CD8-positive, alpha-beta memory T cell (primary cell): ENCODE data around the gene TOGARAM2. TPM values are rescaled to one million over a fixed set of nuclear protein-coding genes. Genes with fewer than 3 reads are reported as not detected.
A peak's percentile ranks its signal among the peaks of the same experiment; 100 is the strongest.

ENCODE experiments used
- CTCF ChIA-PET: fragments of 350-600 bp; sonication (Branson Sonifier 250); formaldehyde crosslinking; loops from one replicate; lab custom pipeline; 2021; ENCODE audit warnings: antibody characterized with exemption; lab: Charles Lee
- POLR2A ChIA-PET: fragments of 350-600 bp; sonication (Branson Sonifier 250); formaldehyde crosslinking; loops from one replicate; lab custom pipeline; 2021; ENCODE audit warnings: antibody characterized with exemption; lab: Charles Lee
- DNase-seq, 5 donors: peaks; one replicate each; pipeline versions ENCODE4 v3.0.0 to v3.0.0-alpha.2; 2020 to 2022; ENCODE audit warnings: mixed read lengths in 1 of 5
- H3K27ac ChIP-seq: one replicate; pipeline ENCODE4 v1.7.0; 2013; ENCODE audit warnings: low read depth, mild to moderate bottlenecking, low read length, moderate library complexity
- H3K27me3 ChIP-seq: 2 replicates; pipeline ENCODE4 v1.7.0; 2013; ENCODE audit warnings: low read length, mild to moderate bottlenecking; ENCODE audit not compliant: insufficient read depth, poor library complexity, severe bottlenecking
- H3K36me3 ChIP-seq: 2 replicates; pipeline ENCODE4 v1.7.0; 2013; ENCODE audit warnings: mild to moderate bottlenecking, low read length, moderate library complexity; ENCODE audit not compliant: insufficient read depth
- H3K4me1 ChIP-seq: 2 replicates; pipeline ENCODE4 v1.7.0; 2013; ENCODE audit warnings: mild to moderate bottlenecking, low read length, moderate library complexity; ENCODE audit not compliant: insufficient read depth
- H3K4me3 ChIP-seq: 2 replicates; pipeline ENCODE4 v1.7.0; 2013; ENCODE audit warnings: mild to moderate bottlenecking, low read length
- H3K9me3 ChIP-seq: 2 replicates; pipeline ENCODE4 v1.7.0; 2013; ENCODE audit warnings: mild to moderate bottlenecking, low read length
- H3K27ac Mint-ChIP-seq, 8 donors: one replicate each; pipeline ENCODE4 v1.8.0; 2020 to 2021; ENCODE audit warnings: mixed read lengths in 8 of 8, mild to moderate bottlenecking in 6 of 8, inconsistent platforms in 3 of 8, moderate library complexity in 3 of 8
- H3K27me3 Mint-ChIP-seq, 2 donors: one replicate each; pipeline ENCODE4 v1.8.0; 2020 to 2021; ENCODE audit warnings: mixed read lengths in 2 of 2, mild to moderate bottlenecking in 1 of 2, moderate library complexity in 1 of 2
- H3K36me3 Mint-ChIP-seq, 3 donors: one replicate each; pipeline ENCODE4 v1.8.0; 2020 to 2021; ENCODE audit warnings: mixed read lengths in 3 of 3, inconsistent platforms in 1 of 3, mild to moderate bottlenecking in 1 of 3
- H3K4me1 Mint-ChIP-seq, 3 donors: one replicate each; pipeline ENCODE4 v1.8.0; 2020 to 2021; ENCODE audit warnings: mixed read lengths in 3 of 3, inconsistent platforms in 1 of 3, mild to moderate bottlenecking in 1 of 3
- H3K4me3 Mint-ChIP-seq, 7 donors: one replicate each; pipeline ENCODE4 v1.8.0; 2020 to 2021; ENCODE audit warnings: mixed read lengths in 7 of 7, mild to moderate bottlenecking in 6 of 7, moderate library complexity in 4 of 7, inconsistent platforms in 2 of 7
- H3K9me3 Mint-ChIP-seq, 5 donors: one replicate each; pipeline ENCODE4 v1.8.0; 2020 to 2022; ENCODE audit warnings: mixed read lengths in 5 of 5, mild to moderate bottlenecking in 3 of 5, moderate library complexity in 2 of 5, inconsistent platforms in 1 of 5
- polyA plus RNA-seq: library from polyadenylated mRNA; unstranded; fragments of 300-500 nt; fragmentation: Illumina TruSeq; gene quantifications from one replicate; pipeline ENCODE4 v1.2.3, GENCODE V29; 2021
- total RNA-seq, 2 experiments: library from RNA; stranded (reverse); gene quantifications; one replicate each; pipeline ENCODE4 v1.2.3, GENCODE V29; 2021

Gene TOGARAM2
- total and polyA plus RNA-seq, 3 experiments from 2014 or later, result 2.5 to 5.2 (median 5.0) TPM

DNA sequence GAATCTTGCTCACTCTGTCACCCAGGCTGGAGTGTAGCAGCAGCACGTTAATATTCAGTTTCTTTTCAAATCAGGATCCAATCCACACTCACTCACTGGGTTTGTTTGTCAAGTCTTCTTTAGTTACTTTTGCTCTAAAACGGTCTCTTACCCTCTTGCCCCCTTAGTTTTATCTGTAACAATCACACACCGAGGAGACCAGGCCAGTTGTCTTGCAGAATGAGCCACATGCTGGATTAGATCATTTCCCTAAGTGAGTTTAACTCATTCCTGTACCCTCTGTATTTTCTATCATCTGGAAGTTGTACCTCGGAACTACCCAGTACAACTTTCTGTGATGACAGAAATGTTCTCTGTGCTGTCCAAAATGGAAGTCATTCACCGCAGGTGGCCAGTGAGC is 20.7 kb upstream of the TOGARAM2 start:
- no peaks in the 10 kb centered on the region for H3K27me3 ChIP-seq
- no peaks in the 10 kb centered on the region for H3K27me3 Mint-ChIP-seq
- H3K9me3 Mint-ChIP-seq, result no peaks in the 10 kb centered on the region
- no peak for DNase-seq
- H3K27ac ChIP-seq, result no peak overlapping the region
- H3K36me3 ChIP-seq, result no peaks in the 10 kb centered on the region
- H3K36me3 Mint-ChIP-seq, result no peaks in the 10 kb centered on the region
- H3K27ac Mint-ChIP-seq, result peak overlapping the region in 3 of 8 donors; percentile 3 to 61 (median 9)
- H3K4me3 Mint-ChIP-seq, result no peak overlapping the region
- no peaks in the 10 kb centered on the region for H3K4me1 ChIP-seq
- no peak overlapping the region for H3K4me3 ChIP-seq
- no peaks in the 10 kb centered on the region for H3K9me3 ChIP-seq
- POLR2A ChIA-PET, result no interaction called here
- H3K4me1 Mint-ChIP-seq, result peaks cover 0 to 15% (median 5%) of the 10 kb centered on the region in 3 donors
- CTCF ChIA-PET, result interaction anchor here (1.1 to 1.3 kb wide), 2 partner anchors 50 to 51 kb away, joined by 3 read pairs; no protein-coding TSS in a partner anchor

DNA sequence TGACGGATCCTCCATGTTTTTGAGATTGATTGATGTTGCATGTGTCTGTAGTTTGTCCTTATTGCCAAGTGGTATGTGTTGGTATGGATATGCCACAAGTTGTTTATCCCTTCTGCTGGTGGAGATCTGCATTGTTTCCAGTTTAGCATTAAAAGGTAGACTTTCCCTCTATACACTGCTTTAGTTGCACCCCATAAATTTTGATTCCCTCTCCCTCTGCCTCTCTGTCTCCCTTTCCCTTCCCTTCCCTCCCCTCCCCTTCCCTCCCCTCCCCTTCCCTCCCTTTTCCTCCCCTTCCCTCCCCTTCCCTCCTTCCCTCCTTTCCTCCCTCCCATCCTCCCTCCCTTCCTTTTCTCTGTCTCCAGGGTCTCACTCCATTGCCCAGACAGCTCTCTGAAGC is 18.6 kb upstream of the TOGARAM2 start:
- Mint-ChIP-seq H3K4me3 (no peak overlapping the region), H3K36me3 (no peaks in the 10 kb centered on the region), H3K27ac (no peak overlapping the region), H3K4me1 (peaks cover 0 to 5% (median 5%) of the 10 kb centered on the region in 3 donors), H3K9me3 (no peaks in the 10 kb centered on the region), H3K27me3 (no peaks in the 10 kb centered on the region)
- no peaks in the 10 kb centered on the region for H3K36me3 ChIP-seq
- H3K27me3 ChIP-seq, result no peaks in the 10 kb centered on the region
- no peak overlapping the region for H3K27ac ChIP-seq
- no peak for DNase-seq
- CTCF ChIA-PET, result no interaction called here
- H3K9me3 ChIP-seq, result no peaks in the 10 kb centered on the region
- POLR2A ChIA-PET, result no interaction called here
- no peak overlapping the region for H3K4me3 ChIP-seq
- H3K4me1 ChIP-seq, result no peaks in the 10 kb centered on the region

DNA sequence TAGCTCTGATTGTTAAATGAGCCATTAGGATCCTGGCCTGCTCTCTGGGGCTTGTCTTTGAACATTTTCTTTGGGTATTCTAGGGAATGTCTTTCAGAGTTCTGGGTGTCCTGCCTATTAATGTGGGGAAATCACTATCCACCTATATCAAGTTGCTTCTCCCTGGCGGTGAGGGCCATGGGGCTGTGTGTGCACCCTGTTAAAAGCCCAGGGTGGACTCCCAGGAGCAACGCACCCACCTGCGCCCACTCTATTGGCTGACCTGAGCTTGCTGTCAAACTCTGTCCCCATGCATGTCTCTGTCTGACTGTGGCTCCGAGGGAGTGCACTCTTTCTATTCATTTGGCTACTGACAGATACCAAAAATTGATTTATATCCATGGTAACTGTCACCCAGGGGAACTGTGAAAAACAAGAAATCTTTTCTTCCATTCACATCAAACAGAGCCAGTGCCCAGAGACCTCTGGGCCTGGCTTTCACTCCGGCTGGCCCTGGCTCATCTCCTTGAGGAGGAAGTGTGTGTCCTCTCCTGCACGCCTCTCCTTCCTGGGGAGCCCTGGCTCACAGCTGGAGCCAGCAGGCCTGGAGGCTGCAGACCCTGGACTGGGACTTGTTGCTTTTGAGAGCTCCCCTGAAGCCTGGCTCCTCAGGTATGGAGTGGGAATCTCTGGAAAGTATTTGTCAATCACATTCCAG is 10.5 kb upstream of the TOGARAM2 start:
- Mint-ChIP-seq H3K36me3 (peaks cover 0 to 2% (median 0%) of the 10 kb centered on the region in 3 donors), H3K9me3 (peaks cover 0 to 2% (median 0%) of the 10 kb centered on the region in 5 donors), H3K27me3 (peaks cover 0 to 4% of the 10 kb centered on the region in 2 donors), H3K4me1 (peaks cover 6 to 17% (median 15%) of the 10 kb centered on the region in 3 donors), H3K4me3 (no peak overlapping the region), H3K27ac (no peak overlapping the region)
- ChIA-PET CTCF (interaction anchor here (0.7 to 0.9 kb wide), 2 partner anchors 12 to 13 kb away, joined by 3 read pairs; no protein-coding TSS in a partner anchor), POLR2A (no interaction called here)
- no peaks in the 10 kb centered on the region for H3K27me3 ChIP-seq
- H3K36me3 ChIP-seq, result no peaks in the 10 kb centered on the region
- no peak overlapping the region for H3K27ac ChIP-seq
- H3K9me3 ChIP-seq, result no peaks in the 10 kb centered on the region
- no peak for DNase-seq
- H3K4me1 ChIP-seq, result peaks cover 6% of the 10 kb centered on the region
- no peak overlapping the region for H3K4me3 ChIP-seq

DNA sequence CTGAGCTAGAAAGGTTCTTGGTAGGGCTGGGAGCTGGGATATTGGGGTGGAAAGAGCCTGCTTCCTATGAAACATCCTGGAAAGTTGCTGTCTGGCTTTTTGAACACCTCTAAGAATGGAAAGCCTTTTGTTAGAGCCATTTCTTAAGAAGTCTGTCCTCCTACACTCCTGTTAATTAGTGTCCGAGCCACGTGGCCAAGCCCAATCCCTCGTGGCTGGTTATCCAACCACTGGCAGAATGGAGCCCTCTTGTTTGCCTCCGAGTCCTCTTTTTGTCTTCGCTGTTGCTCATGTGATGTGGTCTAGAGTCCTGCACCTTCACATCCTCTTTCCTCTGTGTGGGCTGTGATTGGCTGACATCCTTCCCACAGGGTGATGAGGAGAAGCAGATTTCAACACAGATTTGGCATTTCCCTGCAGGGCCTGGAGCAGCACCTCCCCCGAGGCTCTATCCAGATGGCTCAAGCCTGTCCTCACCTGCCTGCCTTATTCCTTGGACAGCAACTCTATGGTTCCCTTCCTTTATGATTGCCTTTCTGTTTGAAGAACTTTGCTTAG is 8.2 kb upstream of the TOGARAM2 start:
- Mint-ChIP-seq H3K27me3 (peaks cover 1 to 4% of the 10 kb centered on the region in 2 donors), H3K4me3 (peak overlapping the region in 2 of 7 donors; percentile 28 to 38), H3K27ac (peak overlapping the region in 3 of 8 donors; percentile 31 to 82 (median 78)), H3K9me3 (peaks cover 0 to 2% (median 0%) of the 10 kb centered on the region in 5 donors), H3K36me3 (peaks cover 0 to 3% (median 0%) of the 10 kb centered on the region in 3 donors), H3K4me1 (peaks cover 6 to 17% (median 15%) of the 10 kb centered on the region in 3 donors)
- ChIA-PET POLR2A (no interaction called here), CTCF (interaction anchor here (1.5 kb wide), 1 partner anchor 39 kb away, joined by 4 read pairs; no protein-coding TSS in a partner anchor)
- no peak for DNase-seq
- H3K9me3 ChIP-seq, result no peaks in the 10 kb centered on the region
- H3K36me3 ChIP-seq, result no peaks in the 10 kb centered on the region
- peaks cover 6% of the 10 kb centered on the region for H3K4me1 ChIP-seq
- H3K27ac ChIP-seq, result no peak overlapping the region
- H3K4me3 ChIP-seq, result no peak overlapping the region
- H3K27me3 ChIP-seq, result no peaks in the 10 kb centered on the region

DNA sequence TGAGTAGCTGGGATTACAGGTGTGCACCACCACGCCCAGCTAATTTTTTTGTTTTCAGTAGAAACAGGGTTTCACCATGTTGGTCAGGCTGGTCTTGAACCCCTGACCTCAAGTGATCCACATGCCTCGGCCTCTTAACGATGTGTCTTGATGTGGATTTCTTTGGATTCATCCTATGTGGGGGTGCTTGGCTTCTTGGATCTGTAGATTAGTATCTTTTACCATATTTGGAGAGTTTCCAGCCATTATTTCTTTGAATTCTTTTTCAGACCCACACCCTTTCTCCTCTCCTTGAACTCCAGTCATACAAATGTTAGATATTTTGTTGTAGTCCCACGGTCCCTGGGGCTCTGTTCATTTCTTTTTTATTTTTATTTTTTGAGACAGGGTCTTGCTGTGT is 6.8 kb upstream of the TOGARAM2 start:
- Histone ChIP-seq H3K27ac (no peak overlapping the region), H3K4me3 (no peak overlapping the region), H3K36me3 (no peaks in the 10 kb centered on the region), H3K4me1 (peaks cover 6% of the 10 kb centered on the region), H3K27me3 (no peaks in the 10 kb centered on the region), H3K9me3 (no peaks in the 10 kb centered on the region)
- Mint-ChIP-seq H3K36me3 (peaks cover 0 to 3% (median 0%) of the 10 kb centered on the region in 3 donors), H3K4me3 (no peak overlapping the region), H3K9me3 (peaks cover 0 to 2% (median 0%) of the 10 kb centered on the region in 5 donors), H3K27ac (peak overlapping the region in 1 of 8 donors; percentile 1), H3K4me1 (peaks cover 6 to 17% (median 15%) of the 10 kb centered on the region in 3 donors), H3K27me3 (peaks cover 1 to 4% of the 10 kb centered on the region in 2 donors)
- POLR2A ChIA-PET, result no interaction called here
- CTCF ChIA-PET, result no interaction called here
- no peak for DNase-seq

- peaks cover 6 to 17% (median 15%) of the 10 kb centered on the region in 3 donors for H3K4me1 Mint-ChIP-seq
- no peak overlapping the region for H3K4me3 Mint-ChIP-seq
- Histone ChIP-seq H3K4me1 (peaks cover 6% of the 10 kb centered on the region), H3K27me3 (no peaks in the 10 kb centered on the region), H3K36me3 (no peaks in the 10 kb centered on the region), H3K9me3 (no peaks in the 10 kb centered on the region), H3K4me3 (no peak overlapping the region), H3K27ac (no peak overlapping the region)
- CTCF ChIA-PET, result no interaction called here
- H3K9me3 Mint-ChIP-seq, result peaks cover 0 to 2% (median 0%) of the 10 kb centered on the region in 5 donors
- peak overlapping the region in 2 of 8 donors; percentile 8 to 80 for H3K27ac Mint-ChIP-seq
- peaks cover 1 to 4% of the 10 kb centered on the region in 2 donors for H3K27me3 Mint-ChIP-seq
- H3K36me3 Mint-ChIP-seq, result peaks cover 0 to 3% (median 0%) of the 10 kb centered on the region in 3 donors
- POLR2A ChIA-PET, result no interaction called here
- DNase-seq, result no peak
Observed at GRCh38 chr2:28975671-28976070, 5.4 kb upstream of the TOGARAM2 start.

- Histone ChIP-seq H3K4me1 (peaks cover 6% of the 10 kb centered on the region), H3K4me3 (no peak overlapping the region)
- CTCF ChIA-PET, result no interaction called here
Observed at GRCh38 chr2:28976584-28976983, 4.5 kb upstream of the TOGARAM2 start.

More at GRCh38 chr2:28976584-28976983, 4.5 kb upstream of the TOGARAM2 start:
- peaks cover 6 to 17% (median 15%) of the 10 kb centered on the region in 3 donors for H3K4me1 Mint-ChIP-seq
- no peaks in the 10 kb centered on the region for H3K9me3 ChIP-seq
- POLR2A ChIA-PET, result no interaction called here
- H3K4me3 Mint-ChIP-seq, result no peak overlapping the region
- peaks cover 1 to 4% of the 10 kb centered on the region in 2 donors for H3K27me3 Mint-ChIP-seq
- H3K27ac Mint-ChIP-seq, result peak overlapping the region in 1 of 8 donors; percentile 3
- no peaks in the 10 kb centered on the region for H3K36me3 ChIP-seq
- no peak overlapping the region for H3K27ac ChIP-seq
- peaks cover 0 to 2% (median 0%) of the 10 kb centered on the region in 5 donors for H3K9me3 Mint-ChIP-seq
- peaks cover 0 to 1% (median 0%) of the 10 kb centered on the region in 3 donors for H3K36me3 Mint-ChIP-seq
- DNase-seq, result no peak
- H3K27me3 ChIP-seq, result no peaks in the 10 kb centered on the region
